Mucosa of stomach (tissue), 1 donor: ENCODE measurements around the gene GJB5.

Experiments used
- H3K27me3 ChIP-seq: one replicate; pipeline ENCODE4 v1.7.0; 2013; ENCODE audit warnings: mild to moderate bottlenecking, low read length; ENCODE audit not compliant: control insufficient read depth, insufficient read depth
- H3K36me3 ChIP-seq: one replicate; pipeline ENCODE4 v1.7.0; 2013; ENCODE audit warnings: low read length; ENCODE audit not compliant: control insufficient read depth, insufficient read depth
- H3K4me1 ChIP-seq: one replicate; pipeline ENCODE4 v1.7.0; 2013; ENCODE audit warnings: mild to moderate bottlenecking, low read length; ENCODE audit not compliant: control insufficient read depth, insufficient read depth
- H3K4me3 ChIP-seq: one replicate; pipeline ENCODE4 v1.7.0; 2013; ENCODE audit warnings: low read length
- H3K9ac ChIP-seq: one replicate; pipeline ENCODE4 v1.7.0; 2013; ENCODE audit warnings: mild to moderate bottlenecking, low read length, moderate library complexity
- H3K9me3 ChIP-seq: one replicate; pipeline ENCODE4 v1.7.0; 2013; ENCODE audit warnings: mild to moderate bottlenecking, low read length, moderate library complexity; ENCODE audit not compliant: control insufficient read depth
- donor health status: Pancreatic carcinoma.

Gene GJB5

GRCh38 chr1:34754964-34755637 lies at the start of gene GJB5:
TSS of gene GJB5 (plus strand) at chr1:34755047. CDS start at chr1:34757331, 2,284 bp downstream.
- Histone ChIP-seq H3K4me1 (peaks cover 9% of the 10 kb centered on the region), H3K9ac (no peak within 1 kb of the TSS), H3K9me3 (no peaks in the 10 kb centered on the region), H3K27me3 (no peaks in the 10 kb centered on the region), H3K4me3 (no peak within 1 kb of the TSS), H3K36me3 (no peaks in the 10 kb centered on the region)

- no peak overlapping the region for H3K4me3 ChIP-seq
- H3K27me3 ChIP-seq = no peaks in the 10 kb centered on the region
- H3K36me3 ChIP-seq = no peaks in the 10 kb centered on the region
- no peaks in the 10 kb centered on the region for H3K4me1 ChIP-seq
- no peaks in the 10 kb centered on the region for H3K9me3 ChIP-seq
- no peak overlapping the region for H3K9ac ChIP-seq
These were observed 49.8 kb upstream of the GJB5 start for GRCh38 chr1:34705077-34705476.

GRCh38 chr1:34708106-34708505 lies 46.7 kb upstream of the GJB5 start:
- no peak overlapping the region for H3K9ac ChIP-seq
- no peaks in the 10 kb centered on the region for H3K36me3 ChIP-seq
- no peaks in the 10 kb centered on the region for H3K9me3 ChIP-seq
- H3K4me3 ChIP-seq = no peak overlapping the region
- H3K27me3 ChIP-seq = no peaks in the 10 kb centered on the region
- H3K4me1 ChIP-seq = no peaks in the 10 kb centered on the region

- no peaks in the 10 kb centered on the region for H3K36me3 ChIP-seq
- no peak overlapping the region for H3K4me3 ChIP-seq
- H3K9me3 ChIP-seq = no peaks in the 10 kb centered on the region
- no peaks in the 10 kb centered on the region for H3K27me3 ChIP-seq
- no peaks in the 10 kb centered on the region for H3K4me1 ChIP-seq
- no peak overlapping the region for H3K9ac ChIP-seq
These were observed 45.3 kb upstream of the GJB5 start for GRCh38 chr1:34709547-34709946.

GRCh38 chr1:34710812-34711211 lies 44.0 kb upstream of the GJB5 start:
- Histone ChIP-seq H3K36me3 (no peaks in the 10 kb centered on the region), H3K4me1 (no peaks in the 10 kb centered on the region), H3K27me3 (no peaks in the 10 kb centered on the region), H3K9ac (no peak overlapping the region), H3K4me3 (no peak overlapping the region), H3K9me3 (no peaks in the 10 kb centered on the region)

GRCh38 chr1:34711485-34711884 lies 43.4 kb upstream of the GJB5 start:
- H3K27me3 ChIP-seq = no peaks in the 10 kb centered on the region
- H3K4me1 ChIP-seq = no peaks in the 10 kb centered on the region
- H3K9ac ChIP-seq = no peak overlapping the region
- no peak overlapping the region for H3K4me3 ChIP-seq
- H3K36me3 ChIP-seq = no peaks in the 10 kb centered on the region
- H3K9me3 ChIP-seq = no peaks in the 10 kb centered on the region

GRCh38 chr1:34712007-34712688 lies 42.7 kb upstream of the GJB5 start:
- Histone ChIP-seq H3K9ac (no peak overlapping the region), H3K4me1 (no peaks in the 10 kb centered on the region)

GRCh38 chr1:34713443-34713842 lies 41.4 kb upstream of the GJB5 start:
- Histone ChIP-seq H3K9ac (no peak overlapping the region), H3K27me3 (no peaks in the 10 kb centered on the region), H3K36me3 (no peaks in the 10 kb centered on the region), H3K4me3 (no peak overlapping the region), H3K4me1 (no peaks in the 10 kb centered on the region), H3K9me3 (no peaks in the 10 kb centered on the region)

More at GRCh38 chr1:34712007-34712688, 42.7 kb upstream of the GJB5 start:
- H3K27me3 ChIP-seq = no peaks in the 10 kb centered on the region
- no peak overlapping the region for H3K4me3 ChIP-seq
- H3K9me3 ChIP-seq = no peaks in the 10 kb centered on the region
- H3K36me3 ChIP-seq = no peaks in the 10 kb centered on the region

GRCh38 chr1:34714386-34714785 lies 40.5 kb upstream of the GJB5 start:
- no peaks in the 10 kb centered on the region for H3K36me3 ChIP-seq
- H3K9me3 ChIP-seq = no peaks in the 10 kb centered on the region
- no peak overlapping the region for H3K9ac ChIP-seq
- H3K4me3 ChIP-seq = no peak overlapping the region
- no peaks in the 10 kb centered on the region for H3K4me1 ChIP-seq
- H3K27me3 ChIP-seq = no peaks in the 10 kb centered on the region

- Histone ChIP-seq H3K9me3 (no peaks in the 10 kb centered on the region), H3K4me1 (no peaks in the 10 kb centered on the region), H3K4me3 (no peak overlapping the region), H3K9ac (no peak overlapping the region), H3K36me3 (no peaks in the 10 kb centered on the region), H3K27me3 (no peaks in the 10 kb centered on the region)
These were observed 39.7 kb upstream of the GJB5 start for GRCh38 chr1:34715139-34715538.

- Histone ChIP-seq H3K9ac (no peak overlapping the region), H3K27me3 (peaks cover 4% of the 10 kb centered on the region), H3K4me3 (no peak overlapping the region), H3K9me3 (no peaks in the 10 kb centered on the region), H3K4me1 (no peaks in the 10 kb centered on the region), H3K36me3 (no peaks in the 10 kb centered on the region)
These were observed 33.6 kb upstream of the GJB5 start for GRCh38 chr1:34721241-34721640.

GRCh38 chr1:34721646-34722355 lies 33.0 kb upstream of the GJB5 start:
- no peak overlapping the region for H3K4me3 ChIP-seq
- H3K4me1 ChIP-seq = no peaks in the 10 kb centered on the region
- peaks cover 4% of the 10 kb centered on the region for H3K27me3 ChIP-seq
- H3K9me3 ChIP-seq = no peaks in the 10 kb centered on the region
- H3K9ac ChIP-seq = no peak overlapping the region
- no peaks in the 10 kb centered on the region for H3K36me3 ChIP-seq
